ENCODE results near the gene MYH15.

- TF ChIP-seq CTCF (IDR thresholded peaks at IDR 0.05; ENCODE audit: control extremely low read depth in 1 of 3, insufficient read depth in 1 of 3, low read depth in 1 of 3, low read length in 3 of 3) (no peak), EZH2 (IDR thresholded peaks at IDR 0.05; ENCODE audit: low read depth, low read length, severe bottlenecking) (no peak), EP300 (IDR thresholded peaks at IDR 0.05; ENCODE audit: borderline replicate concordance in 1 of 2, low read depth in 2 of 2, low read length in 2 of 2) (no peak), ASH2L (IDR thresholded peaks at IDR 0.05; ENCODE audit: low read length) (no peak), SUZ12 (IDR thresholded peaks at IDR 0.05; ENCODE audit: low read length) (no peak), SIN3A (conservative IDR thresholded peaks at IDR 0.05 in 1 of 2, IDR thresholded peaks at IDR 0.05 in 1 of 2; ENCODE audit: low read depth in 1 of 2, low read length in 2 of 2) (no peak), SP1 (IDR thresholded peaks at IDR 0.05; ENCODE audit: low read depth, low read length) (no peak)
Measured at GRCh38 chr3:108346301-108347227, 163.8 kb downstream of the MYH15 start.
